CD4-positive, alpha-beta memory T cell (primary cell): Measurements from ENCODE around the gene ERN1. TPM values are rescaled to one million over a fixed set of nuclear protein-coding genes. Genes with fewer than 3 reads are reported as not detected.

ENCODE experiments used
- CTCF ChIA-PET: fragments of 350-600 bp; sonication (Branson Sonifier 250); formaldehyde crosslinking; loops from one replicate; lab custom pipeline; 2021; ENCODE audit warnings: inconsistent platforms; ENCODE audit not compliant: partially characterized antibody; lab: Charles Lee
- POLR2A ChIA-PET: fragments of 350-600 bp; sonication (Branson Sonifier 250); formaldehyde crosslinking; loops from one replicate; lab custom pipeline; 2021; ENCODE audit not compliant: partially characterized antibody; lab: Charles Lee
- DNase-seq, 5 donors: peaks; one replicate each; pipeline versions ENCODE4 v3.0.0 to v3.0.0-alpha.2; 2020 to 2022; ENCODE audit warnings: mixed read lengths in 1 of 5
- H3K27ac ChIP-seq: one replicate; pipeline ENCODE4 v1.7.0; 2013; ENCODE audit warnings: low read depth, low read length
- H3K27me3 ChIP-seq: 2 replicates; pipeline ENCODE4 v1.7.0; 2013; ENCODE audit warnings: mild to moderate bottlenecking, low read length, moderate library complexity; ENCODE audit not compliant: insufficient read depth
- H3K36me3 ChIP-seq: 2 replicates; pipeline ENCODE4 v1.7.0; 2013; ENCODE audit warnings: mild to moderate bottlenecking, low read length, moderate library complexity; ENCODE audit not compliant: insufficient read depth
- H3K4me1 ChIP-seq: 2 replicates; pipeline ENCODE4 v1.7.0; 2013; ENCODE audit warnings: mild to moderate bottlenecking, low read length, moderate library complexity; ENCODE audit not compliant: insufficient read depth
- H3K4me3 ChIP-seq, 2 donors: one replicate each; pipeline ENCODE4 v1.7.0; 2013; ENCODE audit warnings: low read length in 2 of 2, mild to moderate bottlenecking in 1 of 2
- H3K9me3 ChIP-seq, 2 donors: one replicate each; pipeline ENCODE4 v1.7.0; 2013; ENCODE audit warnings: low read length in 2 of 2, control low read depth in 1 of 2; ENCODE audit not compliant: control insufficient read depth in 1 of 2
- H3K27ac Mint-ChIP-seq, 7 donors: one replicate each; pipeline ENCODE4 v1.8.0; 2020 to 2021; ENCODE audit warnings: mixed read lengths in 7 of 7, mild to moderate bottlenecking in 6 of 7, inconsistent platforms in 3 of 7, moderate library complexity in 3 of 7
- H3K27me3 Mint-ChIP-seq, 2 donors: one replicate each; pipeline ENCODE4 v1.8.0; 2020 to 2021; ENCODE audit warnings: mixed read lengths in 2 of 2
- H3K36me3 Mint-ChIP-seq, 2 donors: one replicate each; pipeline ENCODE4 v1.8.0; 2020 to 2021; ENCODE audit warnings: mixed read lengths in 2 of 2, inconsistent platforms in 1 of 2, mild to moderate bottlenecking in 1 of 2
- H3K4me1 Mint-ChIP-seq, 4 donors: one replicate each; pipeline ENCODE4 v1.8.0; 2020 to 2021; ENCODE audit warnings: mixed read lengths in 4 of 4, mild to moderate bottlenecking in 1 of 4
- H3K4me3 Mint-ChIP-seq, 8 donors: one replicate each; pipeline ENCODE4 v1.8.0; 2020 to 2021; ENCODE audit warnings: mixed read lengths in 8 of 8, mild to moderate bottlenecking in 7 of 8, moderate library complexity in 6 of 8, inconsistent platforms in 3 of 8
- H3K9me3 Mint-ChIP-seq, 8 donors: one replicate each; pipeline ENCODE4 v1.8.0; 2020 to 2021; ENCODE audit warnings: mixed read lengths in 8 of 8, mild to moderate bottlenecking in 5 of 8, inconsistent platforms in 3 of 8, moderate library complexity in 1 of 8
- intact Hi-C: fragments of 100-400 bp; cut with micrococcal nuclease; formaldehyde crosslinking; loops from one replicate; pipeline ENCODE4 v1.15.1; 2023
- polyA plus RNA-seq, 2 donors: library from polyadenylated mRNA; unstranded; fragments of 300-500 nt; fragmentation: Illumina TruSeq; gene quantifications; one replicate each; pipeline ENCODE4 v1.2.3, GENCODE V29; 2021
- total RNA-seq, 2 experiments: library from RNA; stranded (reverse); gene quantifications; one replicate each; pipeline ENCODE4 v1.2.3, GENCODE V29; 2021

Gene ERN1
- total and polyA plus RNA-seq, 4 experiments from 2014 or later: 47.9 to 172 (median 144) TPM

DNA sequence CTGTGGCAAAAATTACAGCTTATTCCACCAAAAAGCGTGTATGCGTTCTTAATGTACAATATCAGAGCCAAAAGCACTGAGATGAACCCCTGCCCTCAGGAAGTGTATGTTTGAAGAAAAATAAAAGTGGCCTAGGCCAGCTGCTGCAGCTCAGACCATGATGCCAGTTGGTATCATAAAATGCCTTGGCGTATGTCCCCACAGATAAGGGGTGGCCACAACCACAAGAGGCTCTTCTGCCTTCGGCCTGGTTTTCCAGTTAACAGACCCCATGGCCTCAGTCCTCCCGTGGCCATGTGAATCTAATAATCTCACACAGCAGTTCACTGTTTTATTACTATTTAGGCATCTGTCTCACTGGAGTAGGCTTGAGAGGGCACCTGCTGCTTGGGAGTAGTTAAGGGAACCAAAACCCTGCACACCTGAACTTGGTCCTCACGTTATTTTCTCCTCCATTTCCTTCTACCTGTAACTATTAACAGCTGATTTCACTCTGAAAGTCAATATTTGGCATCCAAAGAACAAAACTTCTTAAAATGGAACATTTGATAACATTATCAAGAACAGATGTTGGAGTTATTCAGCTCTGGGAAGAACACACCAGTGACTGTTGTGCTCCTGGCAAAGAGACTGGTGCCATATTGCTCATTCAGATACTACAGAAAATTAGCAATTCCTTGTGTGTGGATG is 34.8 kb upstream of the ERN1 start:
- H3K9me3 Mint-ChIP-seq: no peaks in the 10 kb centered on the region
- intact Hi-C loops: no loop called here
- Histone ChIP-seq H3K4me3 (no peak overlapping the region), H3K4me1 (peaks cover 5% of the 10 kb centered on the region), H3K9me3 (no peaks in the 10 kb centered on the region), H3K36me3 (no peaks in the 10 kb centered on the region), H3K27ac (no peak overlapping the region), H3K27me3 (no peaks in the 10 kb centered on the region)
- peaks cover 0 to 6% (median 2%) of the 10 kb centered on the region in 4 donors for H3K4me1 Mint-ChIP-seq
- peaks cover 13 to 23% of the 10 kb centered on the region in 2 donors for H3K36me3 Mint-ChIP-seq
- CTCF ChIA-PET: no interaction called here
- POLR2A ChIA-PET: interaction anchor here (1.1 kb wide), 1 partner anchor 19 kb away, joined by 3 read pairs; no protein-coding TSS in a partner anchor
- no peak for DNase-seq
- H3K27me3 Mint-ChIP-seq: no peaks in the 10 kb centered on the region
- H3K4me3 Mint-ChIP-seq: no peak overlapping the region
- H3K27ac Mint-ChIP-seq: no peak overlapping the region

DNA sequence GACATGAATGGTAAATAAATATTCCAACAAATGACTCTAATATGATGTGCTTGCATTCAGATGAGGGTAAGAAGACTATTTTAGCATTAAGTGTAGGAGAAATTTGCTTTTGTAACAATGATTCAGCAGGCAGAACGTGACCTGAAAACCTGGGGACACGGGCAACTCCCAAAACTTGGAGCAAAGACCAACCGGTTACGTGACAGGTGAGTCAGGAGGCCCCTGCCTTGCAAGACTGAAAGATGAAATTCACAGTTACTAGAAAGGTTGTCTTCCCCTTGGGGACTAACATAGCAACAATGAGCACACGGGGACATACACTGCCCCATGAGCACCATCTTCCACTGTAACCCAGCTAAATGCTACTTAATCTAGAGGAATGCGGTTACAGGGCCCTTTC is 33.5 kb upstream of the ERN1 start:
- Histone ChIP-seq H3K4me1 (peaks cover 5% of the 10 kb centered on the region), H3K4me3 (no peak overlapping the region), H3K36me3 (no peaks in the 10 kb centered on the region), H3K9me3 (no peaks in the 10 kb centered on the region), H3K27me3 (no peaks in the 10 kb centered on the region), H3K27ac (no peak overlapping the region)
- Mint-ChIP-seq H3K36me3 (peaks cover 11 to 19% of the 10 kb centered on the region in 2 donors), H3K4me3 (no peak overlapping the region), H3K4me1 (peaks cover 0 to 6% (median 2%) of the 10 kb centered on the region in 4 donors), H3K27me3 (no peaks in the 10 kb centered on the region), H3K9me3 (no peaks in the 10 kb centered on the region), H3K27ac (no peak overlapping the region)
- ChIA-PET POLR2A (no interaction called here), CTCF (no interaction called here)
- intact Hi-C loops: no loop called here
- no peak for DNase-seq

DNA sequence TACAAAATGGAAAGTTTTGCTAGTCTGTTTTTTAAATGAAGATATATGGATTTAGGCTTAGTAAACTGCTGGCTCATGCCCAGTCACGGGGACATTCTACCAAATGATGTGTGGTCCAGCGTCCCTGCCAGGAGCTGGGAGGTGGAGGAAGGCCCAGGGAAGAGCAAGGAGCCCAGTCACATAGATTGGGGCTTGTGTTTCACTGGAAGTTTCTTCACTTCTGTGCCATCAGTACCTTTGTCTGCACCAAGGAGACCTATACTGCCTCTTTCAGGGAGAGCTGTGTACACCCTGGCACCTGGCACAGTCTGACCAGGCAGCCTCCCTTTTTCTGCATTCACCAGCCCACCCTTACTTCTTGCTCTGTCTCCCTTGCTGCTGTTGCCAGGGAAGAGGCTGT is 32.6 kb upstream of the ERN1 start:
- intact Hi-C loops: no loop called here
- POLR2A ChIA-PET: interaction anchor here (2.9 kb wide), 1 partner anchor 16 kb away, joined by 20 read pairs; no protein-coding TSS in a partner anchor

DNA sequence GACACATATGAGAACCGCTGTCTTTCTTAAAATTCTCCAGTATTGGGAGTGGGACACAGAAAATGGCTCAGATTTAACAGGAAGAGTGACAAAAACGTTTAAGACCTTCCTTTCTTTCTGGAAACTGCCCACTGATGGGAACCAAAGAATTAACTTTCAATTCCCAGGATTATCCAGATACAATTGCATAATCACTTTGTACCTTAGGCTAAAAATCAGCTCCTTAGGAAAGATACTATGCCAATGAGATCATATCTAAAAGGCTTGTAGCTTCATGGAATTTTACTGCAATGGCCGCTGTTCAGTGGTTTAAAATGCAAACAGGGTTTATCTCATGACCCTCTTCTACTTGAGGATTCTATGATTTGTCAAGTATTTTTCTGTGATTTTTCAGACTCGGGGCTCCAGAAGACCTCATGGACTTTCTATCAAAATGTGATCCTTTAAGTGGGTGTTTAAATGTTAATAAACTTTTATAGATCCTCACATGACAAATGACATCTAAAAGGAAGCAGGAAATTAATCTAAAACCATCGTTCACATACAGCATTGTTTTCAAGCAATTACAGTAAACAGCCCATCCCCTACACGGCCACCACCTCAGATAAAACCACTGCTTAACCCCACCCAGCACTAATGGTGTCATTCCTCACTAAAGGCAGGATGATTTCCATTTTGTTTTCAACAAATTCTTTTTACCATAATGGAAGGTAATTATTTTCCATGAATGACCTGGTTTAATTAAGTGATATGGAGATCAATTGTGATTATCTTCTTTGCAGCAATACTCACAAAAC is 31.6 kb upstream of the ERN1 start:
- Mint-ChIP-seq H3K36me3 (peaks cover under 1 to 7% of the 10 kb centered on the region in 2 donors), H3K27ac (peak overlapping the region in 3 of 7 donors; percentile 47 to 66 (median 65)), H3K27me3 (no peaks in the 10 kb centered on the region), H3K4me1 (peaks cover 0 to 6% (median 2%) of the 10 kb centered on the region in 4 donors), H3K4me3 (no peak overlapping the region), H3K9me3 (no peaks in the 10 kb centered on the region)
- Histone ChIP-seq H3K27ac (no peak overlapping the region), H3K27me3 (no peaks in the 10 kb centered on the region), H3K9me3 (no peaks in the 10 kb centered on the region), H3K4me1 (peaks cover 5% of the 10 kb centered on the region), H3K4me3 (no peak overlapping the region), H3K36me3 (no peaks in the 10 kb centered on the region)
- intact Hi-C loops: no loop called here
- CTCF ChIA-PET: no interaction called here
- no peak for DNase-seq
- POLR2A ChIA-PET: interaction anchor here (2.9 kb wide), 1 partner anchor 15 kb away, joined by 20 read pairs; no protein-coding TSS in a partner anchor

More for the DNA sequence above, 32.6 kb upstream of the ERN1 start:
- no peaks in the 10 kb centered on the region for H3K36me3 ChIP-seq
- no peaks in the 10 kb centered on the region for H3K27me3 ChIP-seq
- H3K4me3 Mint-ChIP-seq: no peak overlapping the region
- peak overlapping the region in 1 of 7 donors; percentile 36 for H3K27ac Mint-ChIP-seq
- H3K4me3 ChIP-seq: no peak overlapping the region
- no peaks in the 10 kb centered on the region for H3K9me3 Mint-ChIP-seq
- no peaks in the 10 kb centered on the region for H3K9me3 ChIP-seq
- H3K27me3 Mint-ChIP-seq: no peaks in the 10 kb centered on the region
- H3K36me3 Mint-ChIP-seq: peaks cover 7 to 14% of the 10 kb centered on the region in 2 donors
- CTCF ChIA-PET: no interaction called here
- H3K4me1 ChIP-seq: peaks cover 5% of the 10 kb centered on the region
- no peak overlapping the region for H3K27ac ChIP-seq
- DNase-seq: no peak
- peaks cover 0 to 6% (median 2%) of the 10 kb centered on the region in 4 donors for H3K4me1 Mint-ChIP-seq

DNA sequence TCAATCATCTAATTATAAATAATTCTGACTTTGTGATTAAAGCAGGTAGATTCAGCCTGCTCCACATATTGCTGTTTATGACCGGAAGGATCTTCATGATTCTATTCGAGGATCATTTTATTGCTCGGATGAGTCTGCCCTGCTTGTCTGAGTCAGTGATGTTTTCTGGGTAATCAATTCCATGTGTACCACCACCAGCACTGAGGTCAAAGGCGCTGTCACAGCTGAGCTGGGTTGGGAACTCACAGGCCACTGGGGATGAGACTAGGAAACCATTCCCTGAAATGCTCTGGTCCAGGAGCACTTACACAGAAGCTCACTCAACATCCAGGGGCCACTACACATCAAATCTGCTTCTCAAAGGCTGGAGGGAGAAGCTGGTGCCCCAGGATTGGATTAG is 30.4 kb upstream of the ERN1 start:
- no peaks in the 10 kb centered on the region for H3K9me3 ChIP-seq
- no peaks in the 10 kb centered on the region for H3K36me3 ChIP-seq
- no peak overlapping the region for H3K4me3 ChIP-seq
- no peak overlapping the region for H3K27ac Mint-ChIP-seq
- intact Hi-C loops: no loop called here
- POLR2A ChIA-PET: interaction anchor here (2.9 kb wide), 1 partner anchor 14 kb away, joined by 20 read pairs; no protein-coding TSS in a partner anchor
- DNase-seq: no peak
- H3K36me3 Mint-ChIP-seq: peaks cover 2 to 5% of the 10 kb centered on the region in 2 donors
- H3K27me3 ChIP-seq: no peaks in the 10 kb centered on the region
- H3K4me1 ChIP-seq: peaks cover 5% of the 10 kb centered on the region
- H3K27ac ChIP-seq: no peak overlapping the region
- no peak overlapping the region for H3K4me3 Mint-ChIP-seq
- peaks cover 0 to 6% (median 2%) of the 10 kb centered on the region in 4 donors for H3K4me1 Mint-ChIP-seq
- no peaks in the 10 kb centered on the region for H3K9me3 Mint-ChIP-seq
- CTCF ChIA-PET: interaction anchor here (1.2 kb wide), 1 partner anchor 10 kb away, joined by 3 read pairs; no protein-coding TSS in a partner anchor
- no peaks in the 10 kb centered on the region for H3K27me3 Mint-ChIP-seq

DNA sequence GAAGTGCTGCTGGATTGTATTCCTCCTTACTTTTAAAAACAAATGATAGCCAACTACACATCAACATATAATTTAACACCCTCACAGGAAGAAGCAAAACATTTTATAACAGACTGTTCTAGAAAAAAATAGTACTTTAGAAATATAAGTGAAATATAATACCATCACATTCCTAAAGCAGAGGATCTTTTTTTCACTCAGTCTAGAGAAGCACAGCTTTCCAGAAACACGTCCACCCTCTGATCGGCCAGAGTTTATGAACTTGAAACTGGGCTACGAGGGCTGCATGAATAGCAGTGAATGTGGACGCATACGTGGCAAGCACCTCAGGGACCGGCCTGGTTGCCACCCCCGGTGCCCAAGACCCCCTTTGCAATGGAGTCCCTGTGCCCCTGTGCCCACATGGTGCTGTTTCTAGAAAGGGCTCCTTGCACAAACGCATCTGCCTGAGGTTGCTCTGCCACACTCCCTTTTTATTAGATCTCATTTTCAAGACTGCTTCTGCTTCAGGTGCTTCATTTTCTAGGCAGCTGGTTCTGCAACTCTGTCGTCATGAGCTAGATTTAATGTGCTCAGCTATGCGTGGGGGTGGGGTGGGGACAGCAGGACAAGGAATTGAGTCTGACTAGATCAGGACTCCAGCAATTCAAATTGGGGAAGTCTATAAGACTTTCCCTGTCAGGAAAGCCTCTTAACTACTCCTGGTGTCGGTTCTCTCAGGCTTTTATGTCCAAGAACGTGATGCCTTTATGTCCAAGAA is 29.1 kb upstream of the ERN1 start:
- H3K27ac Mint-ChIP-seq: peak overlapping the region in 1 of 7 donors; percentile 70
- Histone ChIP-seq H3K27me3 (no peaks in the 10 kb centered on the region), H3K4me1 (peaks cover 5% of the 10 kb centered on the region), H3K4me3 (no peak overlapping the region), H3K27ac (no peak overlapping the region), H3K9me3 (no peaks in the 10 kb centered on the region), H3K36me3 (no peaks in the 10 kb centered on the region)
- ChIA-PET CTCF (interaction anchor here (1.2 kb wide), 1 partner anchor 9 kb away, joined by 3 read pairs; no protein-coding TSS in a partner anchor), POLR2A (interaction anchor here (0.8 kb wide), 1 partner anchor 13 kb away, joined by 5 read pairs; no protein-coding TSS in a partner anchor)
- intact Hi-C loops: no loop called here
- DNase-seq: no peak
- no peaks in the 10 kb centered on the region for H3K27me3 Mint-ChIP-seq
- no peak overlapping the region for H3K4me3 Mint-ChIP-seq
- no peaks in the 10 kb centered on the region for H3K9me3 Mint-ChIP-seq
- H3K36me3 Mint-ChIP-seq: peaks cover 3 to 11% of the 10 kb centered on the region in 2 donors
- H3K4me1 Mint-ChIP-seq: peaks cover 0 to 6% (median 2%) of the 10 kb centered on the region in 4 donors
